ENCODE results near the gene CFL2.

DNA sequence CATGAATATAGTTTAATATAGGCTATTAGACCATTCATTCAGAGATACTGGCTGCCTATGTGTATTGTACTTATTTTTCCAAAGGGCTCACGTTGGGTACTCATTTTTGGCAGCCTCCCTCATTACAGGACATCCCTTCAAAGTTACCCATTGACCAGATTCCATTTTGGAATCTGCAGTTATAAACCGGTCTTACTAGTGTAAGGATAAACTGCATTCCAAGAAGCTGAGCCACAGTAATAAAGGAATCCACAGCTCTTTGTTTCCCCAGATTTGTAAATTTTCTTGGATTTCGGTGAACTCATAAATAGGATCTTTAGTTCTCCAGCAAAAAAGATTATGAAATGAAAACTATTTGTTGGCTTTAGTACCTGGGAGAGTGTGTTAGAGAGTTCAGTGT is 18.9 kb upstream of the CFL2 start:
- TF ChIP-seq, protein P1, sequence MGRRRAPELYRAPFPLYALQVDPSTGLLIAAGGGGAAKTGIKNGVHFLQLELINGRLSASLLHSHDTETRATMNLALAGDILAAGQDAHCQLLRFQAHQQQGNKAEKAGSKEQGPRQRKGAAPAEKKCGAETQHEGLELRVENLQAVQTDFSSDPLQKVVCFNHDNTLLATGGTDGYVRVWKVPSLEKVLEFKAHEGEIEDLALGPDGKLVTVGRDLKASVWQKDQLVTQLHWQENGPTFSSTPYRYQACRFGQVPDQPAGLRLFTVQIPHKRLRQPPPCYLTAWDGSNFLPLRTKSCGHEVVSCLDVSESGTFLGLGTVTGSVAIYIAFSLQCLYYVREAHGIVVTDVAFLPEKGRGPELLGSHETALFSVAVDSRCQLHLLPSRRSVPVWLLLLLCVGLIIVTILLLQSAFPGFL (CRISPR knock-in tag; IDR thresholded peaks at IDR 0.05; ENCODE audit: borderline replicate concordance): no peak
- TF ChIP-seq, protein P2, sequence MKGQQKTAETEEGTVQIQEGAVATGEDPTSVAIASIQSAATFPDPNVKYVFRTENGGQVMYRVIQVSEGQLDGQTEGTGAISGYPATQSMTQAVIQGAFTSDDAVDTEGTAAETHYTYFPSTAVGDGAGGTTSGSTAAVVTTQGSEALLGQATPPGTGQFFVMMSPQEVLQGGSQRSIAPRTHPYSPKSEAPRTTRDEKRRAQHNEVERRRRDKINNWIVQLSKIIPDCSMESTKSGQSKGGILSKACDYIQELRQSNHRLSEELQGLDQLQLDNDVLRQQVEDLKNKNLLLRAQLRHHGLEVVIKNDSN (CRISPR knock-in tag; IDR thresholded peaks at IDR 0.05): no peak
